ENCODE results near the gene RET.

GRCh38 chr10:43160921-43161255, 84.0 kb downstream of the RET start:
- TF ChIP-seq CTCF (IDR thresholded peaks at IDR 0.05) (no peak), EP300 (IDR thresholded peaks at IDR 0.05) (no peak), POLR2A (IDR thresholded peaks at IDR 0.05) (no peak), POLR2AphosphoS5 (IDR thresholded peaks at IDR 0.05) (no peak)
